ENCODE data around the gene PDE4C. TPM values are rescaled to one million over a fixed set of nuclear protein-coding genes. Genes with fewer than 3 reads are reported as not detected.

Gene PDE4C
- total and polyA plus RNA-seq, 9 of the 15 experiments (the other 6 are each of a cell fraction or from before 2014, with no cell fraction given): 0.04 to 0.91 (median 0.20) TPM; not detected in 1

- TF ChIP-seq ZNF174 (CRISPR knock-in tag; IDR thresholded peaks at IDR 0.05) (no peak), HDAC3 (IDR thresholded peaks at IDR 0.05; ENCODE audit: borderline replicate concordance, partially characterized antibody) (no peak), GATAD2B (IDR thresholded peaks at IDR 0.05; ENCODE audit: borderline replicate concordance) (no peak), PREB (CRISPR knock-in tag; IDR thresholded peaks at IDR 0.05) (no peak), HOXB6 (CRISPR knock-in tag; IDR thresholded peaks at IDR 0.05; ENCODE audit: borderline replicate concordance) (no peak), RFX1 (IDR thresholded peaks at IDR 0.05) (no peak), NCOA1 (IDR thresholded peaks at IDR 0.05; ENCODE audit: low read depth) (no peak), ZFPM2 (CRISPR knock-in tag; IDR thresholded peaks at IDR 0.05) (no peak), RERE (CRISPR knock-in tag; IDR thresholded peaks at IDR 0.05; ENCODE audit: borderline replicate concordance) (no peak), NFIC (IDR thresholded peaks at IDR 0.05) (no peak), NELFE (IDR thresholded peaks at IDR 0.05; ENCODE audit: insufficient read depth, insufficient read length) (no peak), ZFP36 (IDR thresholded peaks at IDR 0.05; ENCODE audit: low read depth, low read length, partially characterized antibody) (no peak), ZNF76 (CRISPR knock-in tag; IDR thresholded peaks at IDR 0.05; ENCODE audit: borderline replicate concordance) (no peak), SNRNP70 (optimal IDR thresholded peaks at IDR 0.05; ENCODE audit: low read depth, low read length) (no peak), EWSR1 (IDR thresholded peaks at IDR 0.05; ENCODE audit: borderline replicate concordance, low read depth, partially characterized antibody) (no peak), RFX5 (IDR thresholded peaks at IDR 0.05; ENCODE audit: low read depth, low read length) (peak; percentile 86), ZSCAN32 (CRISPR knock-in tag; IDR thresholded peaks at IDR 0.05) (no peak), TSC22D4 (tag; IDR thresholded peaks at IDR 0.05) (no peak), CC2D1A (IDR thresholded peaks at IDR 0.05) (peak; percentile 70; the same call in 1 of the 2 replicates), ETS1 (conservative IDR thresholded peaks at IDR 0.05; ENCODE audit: control insufficient read depth, low read depth, low read length) (peak; percentile 67), TRIM24 (IDR thresholded peaks at IDR 0.05) (no peak)
Measured at GRCh38 chr19:18192673-18193387, 33.4 kb downstream of the PDE4C start, which contains the start of gene MPV17L2 (continued).
